Measurements from ENCODE around the gene DCC.

DCC gene

DNA sequence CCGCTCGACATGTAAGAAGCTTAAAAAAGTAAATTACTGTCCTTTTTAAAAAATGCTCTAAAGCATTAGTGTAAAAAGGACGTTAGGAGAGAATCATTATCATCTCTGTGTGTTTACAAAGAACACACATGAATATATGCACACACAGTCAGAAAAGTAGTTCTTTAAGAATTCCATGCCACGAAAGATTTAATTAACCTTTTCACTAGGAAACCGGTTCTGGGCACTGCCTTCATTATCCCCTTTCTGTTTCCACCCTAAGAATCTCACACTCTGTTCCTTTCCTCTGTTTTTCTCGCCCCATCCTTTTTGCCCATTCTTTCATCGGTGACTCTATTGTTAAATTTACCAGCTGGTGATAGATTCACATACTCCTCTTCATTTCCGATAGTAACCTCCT, 338.6 kb downstream of the DCC start:
- DNase-seq (ENCODE audit: low spot score) (no peak), FAIRE-seq (no peak)

DNA sequence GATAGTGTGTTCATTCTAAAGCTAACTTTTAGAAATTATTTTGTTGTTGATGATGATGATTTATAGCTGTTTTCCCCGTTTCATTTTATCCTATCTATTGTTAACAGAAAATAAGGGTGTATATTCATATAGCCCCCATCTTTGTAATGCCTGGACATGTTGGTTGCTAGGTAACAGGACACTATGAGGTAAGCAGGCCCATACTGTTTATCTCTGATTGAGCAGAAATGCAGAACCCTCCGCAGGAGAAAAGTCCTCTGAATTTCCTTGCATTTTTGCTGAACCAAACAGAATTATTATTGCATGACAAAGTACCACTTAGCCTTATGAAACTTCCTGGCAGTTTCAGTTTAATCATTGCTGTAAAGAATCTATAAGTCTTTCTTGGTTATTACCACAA, 339.4 kb downstream of the DCC start:
- DNase-seq (ENCODE audit: low spot score) (no peak), FAIRE-seq (no peak)

DNA sequence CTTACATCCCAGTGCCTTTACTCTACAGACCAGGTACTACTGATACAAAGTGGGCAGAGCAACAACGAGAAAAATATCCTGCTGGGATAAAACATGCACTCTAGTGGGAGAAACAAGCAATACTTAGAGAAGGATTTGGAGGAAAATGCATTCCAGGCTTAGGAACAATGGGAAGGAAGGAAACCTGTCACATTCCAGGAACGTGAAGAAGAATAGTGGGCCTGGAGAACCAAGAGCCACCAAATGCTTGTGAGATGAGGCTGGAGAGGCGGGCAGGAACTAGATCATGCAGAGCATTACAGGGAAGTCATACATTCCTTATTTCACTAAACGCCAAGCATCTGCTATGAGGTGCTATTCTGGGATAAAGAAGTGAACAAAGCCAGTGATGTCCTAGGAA, 342.3 kb downstream of the DCC start:
- FAIRE-seq: no peak
- DNase-seq (ENCODE audit: low spot score): peak; percentile 8

DNA sequence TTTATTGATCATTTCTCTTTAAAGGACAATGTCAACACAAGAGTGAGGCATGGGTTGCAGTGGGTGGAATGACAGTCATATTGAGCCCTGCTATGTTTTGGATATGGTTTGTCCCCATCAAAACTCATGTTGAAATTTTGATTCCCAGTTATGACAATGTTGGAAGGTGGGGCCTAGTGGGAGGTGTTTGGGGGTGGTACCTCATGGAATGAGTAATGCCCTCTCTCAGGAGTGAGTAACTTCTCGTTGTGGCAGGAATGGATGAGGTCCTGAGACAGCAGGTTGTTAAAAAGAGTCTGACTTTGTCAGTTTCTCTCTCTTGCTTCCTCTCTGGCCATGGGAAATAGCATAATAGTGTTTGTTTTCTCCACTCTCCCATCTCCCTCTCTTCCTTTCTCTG, 345.3 kb downstream of the DCC start:
- no peak for DNase-seq (ENCODE audit: low spot score)
- no peak for FAIRE-seq

DNA sequence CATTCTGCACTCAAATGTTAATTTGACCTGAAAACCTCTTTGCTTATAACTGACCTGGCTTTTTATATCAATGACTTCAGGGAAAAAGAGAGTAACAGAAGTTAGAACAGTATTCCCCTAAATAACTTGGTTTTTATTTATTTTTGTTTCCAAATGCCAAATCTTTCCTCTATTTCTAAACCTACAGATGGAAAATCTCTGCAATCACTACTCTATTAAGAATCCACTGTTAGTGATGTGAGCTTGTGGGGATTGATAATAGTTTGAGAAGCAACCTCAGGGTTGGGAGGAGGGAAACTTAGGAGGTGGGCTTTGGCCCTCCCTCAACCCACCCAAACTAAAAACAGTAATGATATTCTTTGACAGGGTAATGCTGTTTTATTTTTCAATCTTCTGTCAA, 351.8 kb downstream of the DCC start:
- no peak for DNase-seq (ENCODE audit: low spot score)
- no peak for FAIRE-seq

DNA sequence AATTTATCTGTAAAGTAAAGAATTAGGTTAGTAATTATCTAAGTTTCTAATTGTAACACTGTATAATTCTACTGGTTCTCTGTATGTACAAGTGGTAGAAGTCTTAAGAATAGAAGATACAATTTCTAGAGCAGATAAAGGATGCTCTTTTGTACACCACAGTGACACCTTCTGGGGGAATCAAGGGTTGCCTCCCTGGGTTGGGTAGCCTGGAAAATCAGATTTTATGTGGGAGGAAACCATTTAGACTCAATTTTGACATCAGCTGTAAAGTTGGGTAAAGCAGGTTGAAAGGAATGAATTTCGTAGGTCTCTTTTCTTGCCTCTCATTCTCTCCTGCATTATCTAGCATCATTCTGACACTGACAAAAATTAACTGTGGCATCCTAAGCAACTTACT, 354.8 kb downstream of the DCC start:
- DNase-seq (ENCODE audit: low spot score): peak; percentile 7
- no peak for FAIRE-seq

DNA sequence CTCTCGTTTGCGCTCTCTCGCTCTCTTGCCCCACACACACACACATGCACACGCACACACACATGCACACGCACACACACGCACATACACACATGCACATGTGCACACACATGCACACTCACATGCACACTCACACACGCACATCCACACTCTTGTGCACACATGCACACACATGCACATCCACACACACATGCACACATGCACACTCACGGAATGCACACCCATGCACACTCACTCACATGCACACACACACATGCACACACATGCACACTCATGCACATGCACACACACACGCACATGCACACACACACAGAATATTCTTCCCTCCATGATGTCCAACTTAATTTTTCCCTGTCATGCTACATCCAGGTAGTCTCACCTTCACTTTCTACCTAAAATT, 360.1 kb downstream of the DCC start:
- FAIRE-seq (peak; percentile 27), DNase-seq (ENCODE audit: low spot score) (no peak)

DNA sequence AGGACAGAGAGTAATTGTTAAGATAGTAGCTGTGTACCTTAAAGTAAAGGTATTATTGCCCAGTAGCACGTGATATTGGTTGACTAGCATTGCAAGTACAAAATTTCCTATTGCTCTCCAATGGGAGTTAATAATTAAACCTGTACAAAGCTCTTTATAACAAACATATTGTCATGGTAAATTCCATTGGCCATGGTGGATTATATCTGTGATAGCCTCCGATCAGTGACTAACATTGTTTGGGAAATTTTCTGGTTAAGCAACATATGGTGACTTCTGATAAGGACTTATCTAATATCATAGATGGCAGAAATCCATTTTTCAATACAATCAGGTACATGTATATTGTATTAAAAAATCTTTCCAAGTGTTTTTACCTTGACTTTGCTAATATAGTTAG, 360.8 kb downstream of the DCC start:
- FAIRE-seq (no peak), DNase-seq (ENCODE audit: low spot score) (no peak)

DNA sequence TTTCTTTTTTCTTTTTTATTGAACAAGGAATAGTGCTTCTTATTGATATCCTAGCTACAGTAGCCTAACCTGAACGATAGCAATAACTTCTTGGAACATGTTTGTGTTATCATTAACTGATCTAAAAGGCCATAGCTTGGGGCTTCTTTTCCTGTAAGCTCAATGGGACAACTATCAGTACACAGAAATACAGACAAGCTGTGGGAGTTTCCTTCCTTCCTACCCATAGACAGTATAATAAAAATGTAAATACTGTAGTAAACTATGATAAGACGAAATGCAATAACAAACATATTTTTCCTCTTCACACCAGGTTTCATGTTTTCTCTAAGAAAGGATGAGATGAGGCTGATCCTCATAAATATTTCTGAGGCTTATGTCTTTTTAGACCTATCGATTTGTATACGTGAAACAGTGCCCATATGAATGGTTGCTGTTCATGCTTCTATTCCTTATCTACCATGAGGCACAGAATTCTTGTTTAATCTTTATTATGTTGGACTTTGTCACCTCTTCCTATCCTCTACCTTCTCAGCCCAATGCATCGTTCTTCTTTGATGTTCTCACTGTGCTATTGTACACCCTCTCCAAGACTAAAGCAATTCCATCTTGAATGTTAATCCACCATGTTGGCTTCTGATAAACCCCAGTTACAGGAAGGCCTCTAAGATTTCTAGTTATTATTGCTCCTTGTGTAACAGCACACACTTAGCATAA, 361.4 kb downstream of the DCC start:
- FAIRE-seq: no peak

DNA sequence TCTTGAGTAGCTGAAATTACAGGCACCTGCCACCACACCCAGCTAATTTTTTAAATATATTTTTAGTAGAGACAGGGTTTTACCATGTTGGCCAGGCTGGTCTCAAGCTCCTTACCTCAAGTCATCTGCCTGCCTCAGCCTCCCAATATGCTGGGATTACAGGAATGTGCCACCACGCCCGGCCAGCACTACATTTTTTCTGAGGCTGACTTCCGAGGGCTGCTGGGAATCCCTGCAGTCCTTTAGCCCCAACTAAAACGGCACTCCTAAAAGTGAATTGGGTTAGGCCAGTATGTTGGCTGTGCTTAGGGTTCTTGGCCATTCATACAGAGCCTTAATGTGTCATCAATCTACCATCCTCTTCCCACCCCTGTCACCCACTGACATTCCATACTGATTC, 375.4 kb downstream of the DCC start:
- DNase-seq (ENCODE audit: low spot score) (no peak), FAIRE-seq (no peak)

More for the DNA sequence above, 361.4 kb downstream of the DCC start:
- DNase-seq (ENCODE audit: low spot score): no peak

DNA sequence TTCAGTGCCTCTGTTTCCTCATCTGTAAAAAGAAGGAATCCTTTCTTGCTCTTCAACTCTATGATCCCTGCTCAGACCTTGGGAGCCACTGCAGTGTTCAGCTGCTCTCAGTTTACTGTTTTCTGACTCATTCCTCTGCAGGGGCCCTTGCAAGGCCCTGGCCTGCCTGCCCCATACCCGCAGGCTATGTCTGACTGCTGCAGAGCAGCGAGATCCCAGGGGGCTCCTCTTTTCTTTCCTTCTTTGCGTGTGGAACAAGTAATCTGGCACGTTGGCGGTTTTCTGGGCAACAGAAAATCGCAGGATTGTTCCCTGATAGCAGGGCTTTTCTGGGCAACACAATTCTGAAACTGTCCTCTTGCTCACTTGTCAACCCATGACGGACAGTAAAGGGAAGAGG, 376.0 kb downstream of the DCC start:
- DNase-seq (ENCODE audit: low spot score) (no peak), FAIRE-seq (no peak)

DNA sequence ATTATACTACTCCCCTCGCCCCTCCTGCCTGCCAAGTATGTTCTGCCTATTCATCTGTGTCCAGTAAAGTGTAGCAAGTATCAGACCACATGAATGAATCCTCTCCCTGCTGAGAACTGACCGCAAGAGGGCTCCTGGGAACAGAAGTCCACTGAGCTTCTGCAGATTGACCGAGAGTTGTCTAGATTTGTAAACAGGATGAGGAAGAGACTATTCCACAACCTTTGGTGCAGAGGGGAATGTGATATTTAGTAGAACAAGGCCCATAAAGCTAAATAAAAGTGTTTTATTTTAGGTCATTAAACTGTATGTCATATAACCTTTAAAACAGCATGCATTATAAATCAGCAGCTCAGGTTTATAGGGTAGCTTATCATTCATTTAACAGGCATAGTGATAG, 377.0 kb downstream of the DCC start:
- DNase-seq (ENCODE audit: low spot score) (peak; percentile 14), FAIRE-seq (no peak)

DNA sequence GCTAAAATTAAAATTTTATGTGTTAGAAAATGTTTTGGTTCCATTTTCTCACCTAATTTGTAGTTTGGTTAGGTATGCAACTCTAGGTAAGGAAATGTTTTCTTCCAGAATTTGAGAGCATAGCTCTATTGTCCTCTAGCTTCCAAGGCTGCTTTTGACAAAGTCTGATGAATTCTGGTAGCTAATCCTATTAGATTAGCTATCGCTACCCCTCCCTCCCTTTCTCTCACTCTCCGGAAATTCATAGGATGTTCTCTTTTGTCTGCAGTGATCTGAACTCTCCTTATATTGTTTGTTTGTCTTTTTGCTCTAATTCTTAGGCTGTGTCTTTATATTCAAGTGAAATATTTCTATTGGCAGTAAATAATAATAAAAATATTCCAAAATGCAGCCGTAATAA, 382.9 kb downstream of the DCC start:
- no peak for FAIRE-seq

DNA sequence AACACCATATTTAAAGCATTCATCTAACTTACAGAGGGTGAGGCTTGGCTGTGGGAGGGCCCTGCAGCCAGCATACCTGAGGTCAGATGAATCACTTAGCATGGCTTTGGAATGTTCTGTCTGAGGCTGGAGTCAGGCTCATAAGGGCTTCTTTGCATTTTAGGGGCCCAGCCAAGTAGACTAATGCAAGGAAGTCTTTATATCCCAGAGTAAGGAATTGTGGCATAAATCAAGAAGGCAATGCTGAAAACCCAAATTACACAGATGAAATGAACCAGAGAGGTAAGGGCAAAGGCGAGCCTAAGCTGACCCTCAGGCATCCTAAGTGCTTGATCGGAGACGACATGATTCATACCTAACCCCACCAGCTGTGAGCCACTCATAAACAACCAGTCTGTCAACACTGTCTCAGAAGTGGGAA, 383.6 kb downstream of the DCC start:
- peak; percentile 28 for DNase-seq (ENCODE audit: low spot score)

More for the DNA sequence above, 382.9 kb downstream of the DCC start:
- no peak for DNase-seq (ENCODE audit: low spot score)

DNA sequence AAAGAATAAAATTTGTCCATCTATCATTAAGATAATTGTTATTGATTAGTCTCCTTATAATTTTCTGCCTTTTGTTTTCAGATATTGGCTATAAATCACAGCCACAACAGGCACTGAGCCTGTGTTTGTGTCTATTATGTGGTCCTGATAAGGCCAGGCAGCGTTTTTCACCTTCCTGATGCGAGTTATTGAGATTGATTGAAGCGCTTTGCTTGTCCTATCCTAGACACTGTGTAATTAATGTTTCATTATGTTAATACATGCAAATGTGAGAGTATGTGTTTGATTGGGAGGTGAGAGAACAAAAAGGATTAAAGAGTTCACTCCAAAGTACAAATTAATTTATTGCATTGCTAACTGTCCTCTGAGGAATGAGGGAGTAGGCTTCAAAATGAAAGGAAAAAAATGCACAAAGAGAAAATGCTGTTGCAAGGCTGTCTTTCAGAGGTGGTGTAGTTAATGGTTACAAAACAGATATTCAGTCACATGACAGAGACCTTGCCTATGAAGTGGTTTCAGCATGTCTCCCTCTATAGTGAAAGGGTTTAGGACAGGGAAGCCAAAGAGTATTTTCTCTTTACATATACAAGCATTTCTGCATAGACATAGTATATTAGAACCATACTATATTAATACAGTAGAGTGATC, 391.1 kb downstream of the DCC start:
- DNase-seq (ENCODE audit: low spot score): no peak
- no peak for FAIRE-seq

More for the DNA sequence above, 383.6 kb downstream of the DCC start:
- no peak for FAIRE-seq

DNA sequence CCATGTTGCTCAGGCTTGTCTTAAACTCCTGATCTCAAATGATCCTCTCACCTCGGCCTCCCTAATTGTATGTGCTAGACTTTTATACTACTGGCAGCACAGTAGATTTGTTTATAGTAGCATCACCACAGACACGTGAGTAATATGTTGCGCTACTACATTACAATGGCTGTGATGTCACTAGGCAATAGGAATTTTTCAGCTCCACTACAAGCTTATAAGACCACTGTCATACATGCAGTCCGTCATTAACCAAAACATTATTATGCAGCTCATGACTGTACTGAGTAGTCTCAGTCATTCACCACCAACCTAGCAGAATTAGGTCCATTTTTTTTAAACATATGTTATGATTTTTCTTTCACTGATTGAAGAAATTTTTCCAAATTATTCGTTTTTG, 398.9 kb downstream of the DCC start:
- FAIRE-seq (no peak), DNase-seq (ENCODE audit: low spot score) (no peak)

DNA sequence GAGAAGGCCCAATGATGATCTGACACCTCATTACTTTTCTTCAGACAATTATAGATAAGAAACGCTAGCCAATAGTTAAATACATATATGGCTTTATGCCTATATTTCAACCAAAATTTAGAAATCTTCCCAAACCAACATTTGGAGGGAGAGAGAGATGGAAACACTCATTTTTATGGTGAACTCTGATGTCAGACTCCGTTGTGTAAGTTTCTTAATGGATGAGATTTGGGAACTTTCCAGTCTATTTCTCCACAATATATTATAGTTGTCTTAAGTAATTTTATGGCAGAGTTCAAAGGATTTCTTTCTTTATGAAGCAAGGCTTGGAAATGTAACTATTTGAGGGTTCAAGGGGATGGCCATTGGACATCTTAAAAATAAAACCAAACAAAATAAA, 407.0 kb downstream of the DCC start:
- no peak for DNase-seq (ENCODE audit: low spot score)
- FAIRE-seq: no peak

DNA sequence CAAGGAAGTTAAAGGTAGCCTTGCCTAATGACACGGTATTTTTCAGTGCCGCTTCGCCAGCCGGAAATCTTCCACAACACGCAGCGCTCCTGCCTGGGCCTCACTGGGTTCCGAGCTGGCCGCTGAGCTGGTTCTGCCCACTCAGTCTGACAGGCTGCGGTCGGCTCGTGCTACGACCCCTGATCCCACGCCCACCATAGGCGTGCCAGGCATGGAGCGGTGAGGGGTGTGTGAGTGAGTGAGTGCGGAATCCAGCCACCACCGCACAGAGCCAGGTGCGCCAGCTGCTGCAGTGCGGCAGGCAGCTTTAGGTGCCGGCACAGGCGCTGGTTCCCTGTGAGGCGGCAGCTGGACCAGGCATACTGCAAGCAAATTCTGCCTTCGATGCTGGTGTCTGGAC, 407.9 kb downstream of the DCC start:
- no peak for DNase-seq (ENCODE audit: low spot score)
- FAIRE-seq: no peak

DNA sequence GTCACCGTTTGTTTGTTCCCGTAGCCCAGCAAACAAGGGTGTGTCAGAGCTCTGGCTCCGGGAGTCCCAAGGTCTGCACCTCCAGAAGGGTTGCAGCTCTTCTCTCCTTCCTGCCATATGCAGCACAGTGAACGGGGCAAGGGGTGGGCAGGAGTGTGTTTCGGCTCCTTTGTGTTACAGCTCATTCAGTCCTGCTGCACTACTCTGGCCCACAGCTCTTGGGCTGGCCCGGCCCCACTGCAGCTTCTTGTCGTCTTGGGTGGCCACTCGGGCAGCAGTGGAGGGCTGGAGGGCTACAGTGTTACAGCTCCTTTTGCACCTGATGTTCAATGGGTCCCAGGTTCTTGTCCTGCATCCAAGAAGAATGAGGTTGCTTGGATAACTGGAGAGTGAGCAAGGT, 408.3 kb downstream of the DCC start:
- DNase-seq (ENCODE audit: low spot score) (no peak), FAIRE-seq (no peak)

DNA sequence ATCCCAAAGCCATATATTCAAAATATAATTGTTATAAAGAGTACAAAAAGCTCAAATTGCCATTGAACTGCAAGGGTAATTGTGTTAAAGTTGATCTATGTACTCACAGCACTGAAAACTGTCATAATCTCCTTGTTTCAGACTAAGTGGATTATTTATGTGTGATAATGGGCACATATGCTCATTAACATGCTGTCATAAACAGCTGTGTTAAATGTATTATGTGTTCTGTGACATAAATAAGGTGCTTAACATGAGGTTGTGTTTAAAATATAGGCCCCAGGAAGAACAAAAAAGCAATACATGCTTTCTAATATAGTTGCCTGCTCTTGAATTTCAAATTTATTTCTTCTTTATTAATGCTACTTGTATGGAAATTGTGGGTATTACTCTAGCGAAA, 409.5 kb downstream of the DCC start:
- FAIRE-seq: no peak
- DNase-seq (ENCODE audit: low spot score): no peak

DNA sequence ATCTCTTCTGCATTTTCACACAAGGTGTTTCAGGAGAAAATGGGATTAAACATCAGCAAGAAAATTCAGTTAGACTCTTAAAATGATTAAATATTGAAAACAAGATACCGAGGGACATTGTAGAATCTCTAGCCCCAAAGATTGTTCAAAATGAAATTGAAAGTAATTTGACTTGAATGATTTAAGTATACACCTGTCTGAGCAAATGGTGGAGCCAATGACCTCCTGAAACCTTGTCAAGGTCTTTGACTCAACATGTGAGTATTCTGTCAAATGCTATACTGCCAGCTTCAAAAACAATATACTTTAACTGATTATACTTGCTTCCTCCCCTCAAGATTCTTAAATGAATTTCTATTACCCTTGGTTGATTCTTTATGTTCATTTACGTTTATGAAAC, 411.0 kb downstream of the DCC start:
- no peak for DNase-seq (ENCODE audit: low spot score)
- no peak for FAIRE-seq

DNA sequence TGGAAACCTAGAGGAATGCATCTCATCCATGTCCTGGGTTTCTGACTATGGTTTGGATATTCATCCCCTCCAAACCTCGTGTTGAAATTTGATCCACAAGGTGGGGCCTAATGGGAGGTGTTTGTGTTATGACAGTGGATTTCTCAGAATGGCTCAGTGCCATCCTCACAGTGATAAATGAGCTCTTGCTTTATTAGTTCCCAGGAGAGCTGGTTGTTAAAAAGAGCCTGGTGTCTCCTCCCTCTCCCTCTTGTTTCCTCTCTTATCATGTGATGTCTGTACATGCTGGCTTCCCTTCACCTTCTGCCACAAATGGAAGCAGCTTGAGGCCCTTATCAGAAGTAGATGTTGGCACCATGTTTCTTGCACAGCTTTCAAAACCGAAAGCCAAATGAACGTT, 424.3 kb downstream of the DCC start:
- no peak for FAIRE-seq
- DNase-seq (ENCODE audit: low spot score): no peak

DNA sequence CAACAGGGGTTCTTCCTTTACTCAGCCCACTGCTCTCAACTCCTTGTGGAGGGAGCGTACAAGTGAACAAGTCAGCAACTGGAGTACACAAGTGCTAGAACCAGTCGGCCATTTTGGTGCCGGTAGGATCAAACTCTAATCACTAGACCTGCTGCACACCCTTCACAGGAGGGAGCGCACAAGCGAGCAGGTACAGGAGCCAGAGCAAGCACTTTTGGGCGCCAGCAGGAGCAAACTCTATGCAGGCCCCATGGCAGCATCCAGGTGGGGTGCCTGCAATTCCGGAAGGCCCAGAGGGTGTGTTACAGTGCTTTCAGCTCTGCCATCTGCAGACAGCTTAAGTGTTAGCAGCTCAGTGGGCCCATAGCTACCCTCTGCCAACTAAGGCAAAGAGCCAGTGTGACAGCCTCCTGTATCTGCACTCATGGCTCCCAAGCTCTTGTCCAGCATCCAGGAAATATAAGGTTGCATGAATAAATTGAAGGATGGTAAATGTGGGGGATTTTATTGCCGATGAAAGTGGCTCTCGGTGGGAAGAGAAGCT, 426.1 kb downstream of the DCC start:
- DNase-seq (ENCODE audit: low spot score): no peak
- no peak for FAIRE-seq
